BJ (cell line): ENCODE results near the gene LTBP4. TPM values are rescaled to one million over a fixed set of nuclear protein-coding genes. Genes with fewer than 3 reads are reported as not detected.

Experiments used
- CTCF ChIA-PET: fragments of 350-600 bp; formaldehyde crosslinking; extraction: SDS; loops from one replicate; lab custom pipeline; 2021; ENCODE audit warnings: antibody characterized with exemption, inconsistent platforms; lab: Yijun Ruan, JAX
- POLR2A ChIA-PET: fragments of 300-600 bp; sonication (Branson Sonifier 250); formaldehyde crosslinking; extraction: SDS; loops from one replicate; lab custom pipeline; 2021; ENCODE audit warnings: antibody characterized with exemption; lab: Charles Lee
- DNase-seq: peaks from one replicate; pipeline ENCODE4 v3.0.0-alpha.2; 2011; ENCODE audit warnings: low read depth
- H3K27me3 ChIP-seq: 2 replicates; pipeline ENCODE4 v1.6.0; 2011; ENCODE audit warnings: low read length; ENCODE audit not compliant: control insufficient read depth, insufficient read depth
- H3K36me3 ChIP-seq: 2 replicates; pipeline ENCODE4 v1.5.1; 2011; ENCODE audit warnings: low read length; ENCODE audit not compliant: control insufficient read depth, insufficient read depth
- H3K4me3 ChIP-seq: 2 replicates; pipeline ENCODE4 v1.5.1; 2011; ENCODE audit warnings: low read depth, mild to moderate bottlenecking, control low read depth, low read length
- polyA plus RNA-seq: library from polyadenylated mRNA; depleted of rRNA; stranded (reverse); fragments of >200 nt; gene quantifications from 2 replicates; pipeline ENCODE4 v1.2.3, GENCODE V29; 2011
- TF ChIP-seq, protein P1 (sequence below): IDR thresholded peaks from 2 replicates; pipeline ENCODE4 v1.5.1; 2011; ENCODE audit warnings: low read depth, mild to moderate bottlenecking, control low read depth, inconsistent platforms, low read length, moderate library complexity; ENCODE audit not compliant: insufficient read depth

The LTBP4 gene
- polyA plus RNA-seq, 1 experiment, result 14.5 TPM

DNA sequence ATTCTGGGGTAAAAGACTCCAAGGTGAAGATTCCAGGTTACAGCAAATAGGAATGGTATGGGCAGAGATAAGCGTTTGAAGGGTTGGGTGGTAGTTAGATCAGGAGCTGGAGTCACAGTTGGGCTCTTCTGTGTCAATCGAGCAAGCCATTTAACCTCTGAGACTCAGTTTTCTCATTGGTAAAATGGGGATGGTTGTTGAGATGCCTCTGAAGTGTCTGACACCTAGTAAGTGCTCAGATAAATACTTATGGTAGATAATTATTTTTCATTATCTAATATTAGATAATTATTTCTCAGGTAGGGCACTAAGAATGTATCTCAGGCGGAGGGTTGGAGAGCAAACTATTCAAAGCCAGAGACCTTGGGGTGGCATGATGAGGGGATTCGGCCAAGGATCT is 7.8 kb downstream of the LTBP4 start:
- Histone ChIP-seq H3K27me3 (no peaks in the 10 kb centered on the region), H3K4me3 (no peak overlapping the region), H3K36me3 (no peaks in the 10 kb centered on the region)
- no peak for DNase-seq
- CTCF ChIA-PET, result interaction anchor here (2.6 kb wide), 1 partner anchor 26 kb away, joined by 21 read pairs; no protein-coding TSS in a partner anchor
- POLR2A ChIA-PET, result no interaction called here
- TF ChIP-seq, protein P1, sequence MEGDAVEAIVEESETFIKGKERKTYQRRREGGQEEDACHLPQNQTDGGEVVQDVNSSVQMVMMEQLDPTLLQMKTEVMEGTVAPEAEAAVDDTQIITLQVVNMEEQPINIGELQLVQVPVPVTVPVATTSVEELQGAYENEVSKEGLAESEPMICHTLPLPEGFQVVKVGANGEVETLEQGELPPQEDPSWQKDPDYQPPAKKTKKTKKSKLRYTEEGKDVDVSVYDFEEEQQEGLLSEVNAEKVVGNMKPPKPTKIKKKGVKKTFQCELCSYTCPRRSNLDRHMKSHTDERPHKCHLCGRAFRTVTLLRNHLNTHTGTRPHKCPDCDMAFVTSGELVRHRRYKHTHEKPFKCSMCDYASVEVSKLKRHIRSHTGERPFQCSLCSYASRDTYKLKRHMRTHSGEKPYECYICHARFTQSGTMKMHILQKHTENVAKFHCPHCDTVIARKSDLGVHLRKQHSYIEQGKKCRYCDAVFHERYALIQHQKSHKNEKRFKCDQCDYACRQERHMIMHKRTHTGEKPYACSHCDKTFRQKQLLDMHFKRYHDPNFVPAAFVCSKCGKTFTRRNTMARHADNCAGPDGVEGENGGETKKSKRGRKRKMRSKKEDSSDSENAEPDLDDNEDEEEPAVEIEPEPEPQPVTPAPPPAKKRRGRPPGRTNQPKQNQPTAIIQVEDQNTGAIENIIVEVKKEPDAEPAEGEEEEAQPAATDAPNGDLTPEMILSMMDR, result no peak

DNA sequence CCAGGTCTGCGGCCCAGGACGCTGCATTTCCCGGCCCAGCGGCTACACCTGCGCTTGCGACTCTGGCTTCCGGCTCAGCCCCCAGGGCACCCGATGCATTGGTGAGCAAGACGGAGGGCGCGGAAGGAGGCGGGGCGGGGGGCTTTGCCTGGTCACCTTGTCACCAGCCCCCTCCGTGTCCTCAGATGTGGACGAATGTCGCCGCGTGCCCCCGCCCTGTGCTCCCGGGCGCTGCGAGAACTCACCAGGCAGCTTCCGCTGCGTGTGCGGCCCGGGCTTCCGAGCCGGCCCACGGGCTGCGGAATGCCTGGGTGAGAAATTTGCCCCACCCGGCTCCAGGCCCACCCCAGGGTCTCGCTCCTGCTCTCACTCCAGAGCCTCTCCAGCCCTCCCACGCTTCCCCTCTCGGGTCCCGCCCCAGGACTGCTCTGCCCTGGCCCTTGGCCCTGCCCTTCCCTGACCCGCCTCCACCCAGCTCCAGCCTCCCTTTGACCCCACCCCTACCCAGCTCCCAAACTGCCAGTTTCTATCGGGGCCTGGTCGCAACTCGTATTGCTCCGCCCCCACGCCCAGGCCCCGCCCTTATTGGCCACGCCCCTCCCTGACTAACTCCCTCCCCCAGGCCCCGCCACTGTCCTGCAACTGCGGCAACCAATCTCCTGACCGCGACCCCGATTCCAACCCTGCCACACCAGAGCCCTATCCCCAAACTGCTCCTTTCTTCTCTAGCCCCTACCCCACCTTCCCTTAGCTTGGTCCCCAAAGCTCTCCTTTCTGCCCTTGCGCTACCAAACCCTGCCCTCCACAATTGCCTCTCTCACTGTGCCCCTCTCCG is 8.6 kb downstream of the LTBP4 start:
- ChIA-PET CTCF (interaction anchor here (2.6 kb wide), 1 partner anchor 25 kb away, joined by 21 read pairs; no protein-coding TSS in a partner anchor), POLR2A (interaction anchor here (0.5 kb wide), 1 partner anchor 10 kb away, joined by 3 read pairs; no protein-coding TSS in a partner anchor)
- no peaks in the 10 kb centered on the region for H3K36me3 ChIP-seq
- TF ChIP-seq, protein P1, result no peak
- no peaks in the 10 kb centered on the region for H3K27me3 ChIP-seq
- DNase-seq, result no peak
- peak overlapping the region; percentile 27 for H3K4me3 ChIP-seq

DNA sequence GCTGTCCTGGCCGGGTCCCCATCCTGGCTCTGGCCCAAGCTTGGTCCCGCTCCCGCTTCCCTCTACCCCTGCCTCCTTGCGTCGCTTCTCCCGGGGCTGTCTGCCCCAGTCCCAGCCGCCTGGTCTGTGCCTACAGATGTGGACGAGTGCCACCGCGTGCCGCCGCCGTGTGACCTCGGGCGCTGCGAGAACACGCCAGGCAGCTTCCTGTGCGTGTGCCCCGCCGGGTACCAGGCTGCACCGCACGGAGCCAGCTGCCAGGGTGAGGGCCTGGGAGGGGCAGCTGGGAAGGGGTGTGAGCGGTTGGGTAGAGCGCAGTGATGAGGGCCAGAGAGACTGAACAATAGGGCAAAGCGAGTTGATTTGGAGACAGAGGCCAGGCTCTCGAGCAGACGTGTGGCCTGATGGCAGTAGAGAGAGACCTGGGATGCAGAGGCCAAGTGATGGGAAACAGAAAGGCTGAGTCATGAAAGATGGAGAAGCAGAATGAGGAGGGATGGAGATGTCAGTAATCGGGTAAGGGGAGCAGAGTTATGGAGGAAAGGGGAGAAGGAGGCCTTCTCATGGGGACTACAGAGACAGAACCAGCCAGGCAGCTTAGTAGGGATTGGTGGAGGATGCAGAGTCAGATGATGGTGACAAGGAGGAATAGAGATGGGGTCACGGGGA is 9.4 kb downstream of the LTBP4 start:
- no peaks in the 10 kb centered on the region for H3K27me3 ChIP-seq
- TF ChIP-seq, protein P1, result no peak
- ChIA-PET POLR2A (no interaction called here), CTCF (interaction anchor here (2.6 kb wide), 1 partner anchor 24 kb away, joined by 21 read pairs; no protein-coding TSS in a partner anchor)
- H3K36me3 ChIP-seq, result no peaks in the 10 kb centered on the region
- H3K4me3 ChIP-seq, result no peak overlapping the region
- no peak for DNase-seq

DNA sequence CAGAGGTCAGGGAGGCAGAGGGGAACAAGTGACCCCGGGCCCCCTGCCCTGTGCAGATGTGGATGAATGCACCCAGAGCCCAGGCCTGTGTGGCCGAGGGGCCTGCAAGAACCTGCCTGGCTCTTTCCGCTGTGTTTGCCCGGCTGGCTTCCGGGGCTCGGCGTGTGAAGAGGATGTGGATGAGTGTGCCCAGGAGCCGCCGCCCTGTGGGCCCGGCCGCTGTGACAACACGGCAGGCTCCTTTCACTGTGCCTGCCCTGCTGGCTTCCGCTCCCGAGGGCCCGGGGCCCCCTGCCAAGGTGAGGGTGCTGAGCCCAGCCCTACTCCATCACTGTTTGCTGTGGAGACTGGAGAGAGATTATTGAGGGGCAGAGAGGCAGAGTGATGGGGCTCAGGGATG is 9.9 kb downstream of the LTBP4 start:
- Histone ChIP-seq H3K36me3 (no peaks in the 10 kb centered on the region), H3K4me3 (no peak overlapping the region), H3K27me3 (no peaks in the 10 kb centered on the region)
- TF ChIP-seq, protein P1, result no peak
- DNase-seq, result no peak
- ChIA-PET CTCF (interaction anchor here (1.0 to 2.6 kb wide), 2 partner anchors 24 kb away, joined by 3 to 21 read pairs; no protein-coding TSS in a partner anchor), POLR2A (no interaction called here)
